ENCODE measurements around the gene ZNF500.
A peak's percentile ranks its signal among the peaks of the same experiment; 100 is the strongest.

Gene ZNF500

DNA sequence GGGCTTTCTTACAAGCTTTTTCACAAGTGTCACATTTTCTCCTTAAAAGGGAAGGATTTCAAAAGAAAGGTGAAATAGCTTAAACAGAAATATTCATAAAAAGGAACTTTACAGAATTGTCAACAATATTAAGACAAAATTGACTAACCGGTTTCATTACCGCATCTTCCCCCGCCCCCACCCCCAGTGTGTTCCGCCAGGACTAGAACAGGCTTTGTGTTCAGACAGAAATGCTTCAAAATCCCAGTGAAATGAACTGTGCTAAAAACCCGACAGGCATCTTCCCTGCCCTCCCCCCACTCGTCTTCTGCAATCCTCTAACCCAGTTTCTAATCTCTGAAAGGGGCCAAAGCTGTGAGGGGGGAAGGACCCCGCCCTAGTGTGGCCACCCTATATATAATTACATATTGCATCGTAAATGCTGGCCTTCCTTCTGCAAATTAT is 36.5 kb upstream of the ZNF500 start:
- Histone ChIP-seq H3K4me1 (ENCODE audit: low read length) (0 out of 2 replicates have a peak, but pooled peaks cover 3% of the 10 kb centered on the region), H3K36me3 (replicated peaks; ENCODE audit: insufficient read depth, low read length) (no peaks in the 10 kb centered on the region), H3F3A (ENCODE audit: insufficient read depth, low read length) (peaks cover 18% of the 10 kb centered on the region), H3K4me2 (ENCODE audit: low read depth, low read length) (peak overlapping the region; percentile 71), H2AFZ (ENCODE audit: low read length) (no peak overlapping the region), H3K9me3 (replicated peaks; ENCODE audit: insufficient read depth, low read length) (no peaks in the 10 kb centered on the region), H3K27ac (ENCODE audit: low read length) (no peak overlapping the region), H3K9me2 (replicated peaks; ENCODE audit: insufficient read depth, low read length) (no peaks in the 10 kb centered on the region), H3K9ac (ENCODE audit: low read length) (0 out of 2 replicates have a peak overlapping the region, but pooled peaks have one; percentile 28), H3K27me3 (replicated peaks; ENCODE audit: insufficient read depth, low read length) (no peaks in the 10 kb centered on the region), H3K4me3 (ENCODE audit: low read length) (peak overlapping the region; percentile 72), H3K79me2 (ENCODE audit: low read length) (no peaks in the 10 kb centered on the region), H4K20me1 (ENCODE audit: insufficient read depth, low read length) (no peaks in the 10 kb centered on the region)
- DNase-seq: no peak
- TF ChIP-seq EZH2 (optimal IDR thresholded peaks at IDR 0.05; ENCODE audit: low read depth, low read length): no peak
- TF ChIP-seq, protein P1, sequence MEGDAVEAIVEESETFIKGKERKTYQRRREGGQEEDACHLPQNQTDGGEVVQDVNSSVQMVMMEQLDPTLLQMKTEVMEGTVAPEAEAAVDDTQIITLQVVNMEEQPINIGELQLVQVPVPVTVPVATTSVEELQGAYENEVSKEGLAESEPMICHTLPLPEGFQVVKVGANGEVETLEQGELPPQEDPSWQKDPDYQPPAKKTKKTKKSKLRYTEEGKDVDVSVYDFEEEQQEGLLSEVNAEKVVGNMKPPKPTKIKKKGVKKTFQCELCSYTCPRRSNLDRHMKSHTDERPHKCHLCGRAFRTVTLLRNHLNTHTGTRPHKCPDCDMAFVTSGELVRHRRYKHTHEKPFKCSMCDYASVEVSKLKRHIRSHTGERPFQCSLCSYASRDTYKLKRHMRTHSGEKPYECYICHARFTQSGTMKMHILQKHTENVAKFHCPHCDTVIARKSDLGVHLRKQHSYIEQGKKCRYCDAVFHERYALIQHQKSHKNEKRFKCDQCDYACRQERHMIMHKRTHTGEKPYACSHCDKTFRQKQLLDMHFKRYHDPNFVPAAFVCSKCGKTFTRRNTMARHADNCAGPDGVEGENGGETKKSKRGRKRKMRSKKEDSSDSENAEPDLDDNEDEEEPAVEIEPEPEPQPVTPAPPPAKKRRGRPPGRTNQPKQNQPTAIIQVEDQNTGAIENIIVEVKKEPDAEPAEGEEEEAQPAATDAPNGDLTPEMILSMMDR (IDR thresholded peaks at IDR 0.05; ENCODE audit: low read length): no peak

DNA sequence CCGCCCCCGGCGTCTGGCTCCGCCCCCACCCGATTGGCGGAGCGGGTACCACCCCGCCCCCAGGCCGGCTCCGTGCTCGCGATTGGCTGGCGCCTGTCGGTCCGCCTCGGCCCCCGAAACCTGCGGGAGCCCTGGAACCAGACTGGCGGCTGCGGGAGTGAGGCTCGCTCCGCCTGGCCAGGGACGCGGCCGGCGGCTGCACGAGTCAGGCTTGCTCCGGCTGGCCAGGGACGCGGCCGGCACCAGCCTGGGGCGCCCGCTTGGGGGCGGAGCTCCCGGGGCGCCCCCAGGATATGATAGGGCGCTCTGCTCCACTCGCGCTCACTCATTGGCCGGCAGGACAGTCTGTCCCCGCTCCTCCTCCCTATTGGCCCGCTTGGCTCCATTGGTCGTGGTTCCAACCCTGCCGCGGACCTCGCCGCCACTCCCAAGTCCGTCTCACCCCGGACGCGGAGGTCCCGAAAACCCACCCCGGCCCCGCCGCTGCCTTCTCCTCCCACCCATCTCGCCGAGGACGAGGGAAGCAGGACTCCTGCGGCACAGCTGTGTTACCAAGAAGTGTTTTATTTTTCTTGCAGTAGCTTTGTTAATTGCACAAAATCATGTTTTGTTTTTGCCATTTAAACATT is 35.8 kb upstream of the ZNF500 start:
- H3K4me1 ChIP-seq (ENCODE audit: low read length): 0 out of 2 replicates have a peak, but pooled peaks cover 3% of the 10 kb centered on the region

DNA sequence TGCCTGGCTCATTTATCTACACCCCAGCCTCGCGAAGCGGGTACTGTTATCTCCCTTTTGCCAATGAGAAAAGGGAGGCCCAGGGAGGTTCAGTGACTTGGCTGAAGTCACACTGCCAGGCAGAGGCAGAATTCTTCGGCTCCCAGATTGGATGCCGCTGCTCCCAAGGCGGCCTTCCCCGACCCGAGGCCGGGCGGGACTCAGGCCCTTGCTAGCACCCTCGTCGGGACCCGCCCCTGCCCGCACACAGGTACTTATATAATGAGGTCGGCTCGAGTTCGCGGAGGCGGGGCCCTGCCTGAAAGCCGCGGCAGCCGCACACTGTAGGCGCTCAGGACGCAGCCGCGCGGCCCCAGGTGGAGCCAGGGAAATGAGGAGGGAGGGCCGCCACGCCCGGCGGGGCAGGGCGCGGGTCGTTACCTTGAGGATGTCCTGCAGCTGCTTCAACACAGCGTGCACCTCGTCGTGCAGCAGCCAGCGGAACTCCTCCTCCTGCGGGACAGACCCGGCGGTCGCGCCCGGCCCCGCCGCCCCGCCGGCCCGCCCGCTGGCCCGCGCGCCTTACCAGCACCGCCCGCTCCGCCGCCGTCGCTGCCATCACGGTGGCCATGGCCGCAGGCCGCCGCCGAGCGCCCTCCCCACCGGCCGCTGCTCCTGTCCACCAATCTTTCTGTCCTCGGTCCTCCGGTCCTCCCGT is 35.1 kb upstream of the ZNF500 start, which contains the start of gene ROGDI:
ROGDI (minus strand) TSS at position 672 of the 697 bp plus-strand sequence; CDS start at position 610, 62 bp downstream.
- peak within 1 kb of the TSS; percentile 28; the same call in 1 of the 2 replicates for H3K9ac ChIP-seq (ENCODE audit: low read length)
- H3K9me2 ChIP-seq (replicated peaks; ENCODE audit: insufficient read depth, low read length): no peaks in the 10 kb centered on the region
- H3F3A ChIP-seq (ENCODE audit: insufficient read depth, low read length): peaks cover 18% of the 10 kb centered on the region
- no peaks in the 10 kb centered on the region for H4K20me1 ChIP-seq (ENCODE audit: insufficient read depth, low read length)
- H3K36me3 ChIP-seq (replicated peaks; ENCODE audit: insufficient read depth, low read length): no peaks in the 10 kb centered on the region
- H3K79me2 ChIP-seq (ENCODE audit: low read length): no peaks in the 10 kb centered on the region
- H3K4me2 ChIP-seq (ENCODE audit: low read depth, low read length): peak within 1 kb of the TSS; percentile 95
- TF ChIP-seq, protein P1 (IDR thresholded peaks at IDR 0.05; ENCODE audit: low read length): no peak
- TF ChIP-seq EZH2 (optimal IDR thresholded peaks at IDR 0.05; ENCODE audit: low read depth, low read length): no peak
- no peak for TF ChIP-seq EZH2phosphoT487 (IDR thresholded peaks at IDR 0.05; ENCODE audit: low read length)
- H2AFZ ChIP-seq (ENCODE audit: low read length): peak within 1 kb of the TSS; percentile 95
- peak within 1 kb of the TSS; percentile 35; the same call in 1 of the 2 replicates for H3K27ac ChIP-seq (ENCODE audit: low read length)
- no peaks in the 10 kb centered on the region for H3K27me3 ChIP-seq (replicated peaks; ENCODE audit: insufficient read depth, low read length)
- 0 out of 2 replicates have a peak, but pooled peaks cover 3% of the 10 kb centered on the region for H3K4me1 ChIP-seq (ENCODE audit: low read length)
- no peaks in the 10 kb centered on the region for H3K9me3 ChIP-seq (replicated peaks; ENCODE audit: insufficient read depth, low read length)
- peak within 1 kb of the TSS; percentile 72 for H3K4me3 ChIP-seq (ENCODE audit: low read length)
- peak; percentile 93 for DNase-seq

More for the DNA sequence above, 35.8 kb upstream of the ZNF500 start:
- TF ChIP-seq EZH2 (optimal IDR thresholded peaks at IDR 0.05; ENCODE audit: low read depth, low read length) (no peak), EZH2phosphoT487 (IDR thresholded peaks at IDR 0.05; ENCODE audit: low read length) (no peak)
- TF ChIP-seq, protein P1 (IDR thresholded peaks at IDR 0.05; ENCODE audit: low read length): no peak
- Histone ChIP-seq H3K79me2 (ENCODE audit: low read length) (no peaks in the 10 kb centered on the region), H3K4me3 (ENCODE audit: low read length) (peak overlapping the region; percentile 72), H3K4me2 (ENCODE audit: low read depth, low read length) (peak overlapping the region; percentile 71), H4K20me1 (ENCODE audit: insufficient read depth, low read length) (no peaks in the 10 kb centered on the region), H2AFZ (ENCODE audit: low read length) (peak overlapping the region; percentile 59), H3K9me2 (replicated peaks; ENCODE audit: insufficient read depth, low read length) (no peaks in the 10 kb centered on the region), H3K27ac (ENCODE audit: low read length) (peak overlapping the region; percentile 35; the same call in 1 of the 2 replicates), H3K36me3 (replicated peaks; ENCODE audit: insufficient read depth, low read length) (no peaks in the 10 kb centered on the region), H3F3A (ENCODE audit: insufficient read depth, low read length) (peaks cover 18% of the 10 kb centered on the region), H3K9ac (ENCODE audit: low read length) (peak overlapping the region; percentile 28; the same call in 1 of the 2 replicates), H3K9me3 (replicated peaks; ENCODE audit: insufficient read depth, low read length) (no peaks in the 10 kb centered on the region), H3K27me3 (replicated peaks; ENCODE audit: insufficient read depth, low read length) (no peaks in the 10 kb centered on the region)
- DNase-seq: peak; percentile 83

All from MM.1S (cell line).